HEK293T (cell line): ENCODE measurements around the gene ST6GALNAC4.

ENCODE experiments used
- BHLHE40 ChIP-seq: fragments of 450-650 bp; IDR thresholded peaks from 2 replicates; pipeline ENCODE4 v1.6.1; 2016; ENCODE audit warnings: mild to moderate bottlenecking, moderate library complexity, borderline replicate concordance
- FOXA1 ChIP-seq: fragments of 450-650 bp; IDR thresholded peaks from 2 replicates; pipeline ENCODE4 v1.6.1; 2016; ENCODE audit warnings: mild to moderate bottlenecking
- FOXK2 ChIP-seq: fragments of 450-650 bp; IDR thresholded peaks from 2 replicates; pipeline ENCODE4 v1.6.1; 2016; ENCODE audit warnings: mild to moderate bottlenecking
- HDGF ChIP-seq: fragments of 450-650 bp; IDR thresholded peaks from 2 replicates; pipeline ENCODE4 v1.6.1; 2017; ENCODE audit warnings: antibody characterized with exemption, borderline replicate concordance
- L3MBTL2 ChIP-seq: fragments of 450-650 bp; conservative IDR thresholded peaks from 2 replicates; pipeline ENCODE4 v1.6.1; 2016; ENCODE audit warnings: mild to moderate bottlenecking
- NFRKB ChIP-seq: fragments of 450-650 bp; IDR thresholded peaks from 2 replicates; pipeline ENCODE4 v1.6.1; 2016; ENCODE audit warnings: mild to moderate bottlenecking, moderate library complexity
- SP1 ChIP-seq: fragments of 450-650 bp; IDR thresholded peaks from 2 replicates; pipeline ENCODE4 v1.6.1; 2017
- TARDBP ChIP-seq: fragments of 450-650 bp; IDR thresholded peaks from 2 replicates; pipeline ENCODE4 v1.6.1; 2016
- ZNF384 ChIP-seq: fragments of 450-650 bp; IDR thresholded peaks from 2 replicates; pipeline ENCODE4 v1.6.1; 2016

DNA sequence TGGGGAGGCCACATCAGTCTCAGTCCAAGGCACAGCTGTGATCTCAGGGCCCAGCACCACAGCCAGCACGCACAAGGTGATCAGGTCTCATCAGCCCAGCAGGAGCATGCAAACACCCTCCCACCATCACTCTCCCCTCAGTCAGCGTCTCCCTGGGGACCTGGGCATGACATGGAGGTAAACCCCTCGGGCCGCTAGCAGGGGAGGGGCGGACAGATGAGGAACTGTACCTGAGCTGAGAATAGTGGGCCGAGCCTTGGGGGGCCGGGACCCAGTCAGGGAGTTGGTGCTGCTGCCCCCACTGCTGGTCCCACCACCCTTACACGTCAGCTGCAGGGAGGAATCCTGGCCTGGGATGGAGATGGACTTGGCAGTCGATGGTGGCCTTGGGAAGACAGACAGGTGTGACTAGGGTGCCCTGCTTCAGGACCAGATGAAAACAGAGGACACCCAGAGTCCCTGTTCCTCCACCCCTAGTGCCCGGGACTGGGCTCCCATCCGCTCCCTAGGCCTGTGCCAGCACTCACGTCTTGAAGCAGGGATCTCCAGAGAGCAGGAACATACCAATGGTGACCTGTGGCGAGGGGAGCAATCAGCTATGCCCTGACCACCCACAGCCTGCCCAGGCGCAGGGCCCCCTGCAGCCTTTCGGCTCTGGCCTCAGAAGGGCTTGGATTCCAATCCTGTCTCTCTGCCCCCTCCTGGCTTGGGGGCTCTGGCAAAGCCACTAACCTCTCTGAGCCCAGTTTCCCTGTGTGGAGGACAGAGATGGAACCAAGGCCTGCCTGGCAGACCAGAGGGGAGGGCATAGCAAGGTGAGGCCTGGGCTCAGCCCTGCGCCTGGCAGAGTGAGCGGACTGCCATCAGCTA lies 31.2 kb upstream of the ST6GALNAC4 start:
- no peak for TF ChIP-seq BHLHE40
- no peak for TF ChIP-seq FOXA1
- no peak for TF ChIP-seq TARDBP
- no peak for TF ChIP-seq SP1
- no peak for TF ChIP-seq HDGF
- no peak for TF ChIP-seq L3MBTL2
- TF ChIP-seq NFRKB: no peak
- no peak for TF ChIP-seq ZNF384
- no peak for TF ChIP-seq FOXK2
